AG04449 (cell line): ENCODE data around the gene SLC43A3.

Experiments used
- CTCF ChIA-PET: fragments of 350-600 bp; formaldehyde crosslinking; extraction: SDS; loops from one replicate; lab custom pipeline; 2021; ENCODE audit warnings: antibody characterized with exemption; lab: Yijun Ruan, JAX
- POLR2A ChIA-PET: fragments of 400-600, 350-600 bp; formaldehyde crosslinking; extraction: SDS; loops from one replicate; lab custom pipeline; 2020; ENCODE audit warnings: antibody characterized with exemption, inconsistent platforms; lab: Yijun Ruan, JAX
- DNase-seq: peaks from one replicate; pipeline ENCODE4 v3.0.0-alpha.2; 2010; ENCODE audit warnings: low read depth, low spot score
- H3K4me3 ChIP-seq: 2 replicates; pipeline ENCODE4 v1.5.1; 2011; ENCODE audit warnings: low read depth, mild to moderate bottlenecking, control low read depth, low read length
- CTCF ChIP-seq: IDR thresholded peaks from one replicate; pipeline ENCODE4 v1.5.1; 2011; ENCODE audit warnings: mild to moderate bottlenecking, moderate library complexity, low read length, control low read depth, inconsistent platforms; ENCODE audit not compliant: insufficient read depth; ENCODE audit errors: missing control alignments

SLC43A3 gene

GRCh38 chr11:57424137-57424791 is 2.7 kb downstream of the SLC43A3 start:
- ChIA-PET CTCF (interaction anchor here (1.0 to 2.3 kb wide), 4 partner anchors 77 to 175 kb away, joined by 3 to 6 read pairs (median 3); no protein-coding TSS in a partner anchor), POLR2A (no interaction called here)
- TF ChIP-seq CTCF, result no peak
- no peak for DNase-seq
- H3K4me3 ChIP-seq, result no peak overlapping the region

- POLR2A ChIA-PET, result no interaction called here
- CTCF ChIA-PET, result interaction anchor here (1.0 to 2.7 kb wide), 2 partner anchors 35 to 74 kb away, joined by 3 to 12 read pairs; no protein-coding TSS in a partner anchor
Observed at GRCh38 chr11:57422669-57423068, 4.3 kb downstream of the SLC43A3 start.

GRCh38 chr11:57421805-57422204 is 5.1 kb downstream of the SLC43A3 start:
- ChIA-PET CTCF (interaction anchor here (1.0 to 2.7 kb wide), 2 partner anchors 36 to 73 kb away, joined by 3 to 12 read pairs; no protein-coding TSS in a partner anchor), POLR2A (no interaction called here)
- no peak for TF ChIP-seq CTCF
- DNase-seq, result no peak
- no peak overlapping the region for H3K4me3 ChIP-seq

More at GRCh38 chr11:57422669-57423068, 4.3 kb downstream of the SLC43A3 start:
- TF ChIP-seq CTCF, result no peak
- DNase-seq, result no peak
- no peak overlapping the region for H3K4me3 ChIP-seq

- CTCF ChIA-PET, result interaction anchor here (2.7 kb wide), 1 partner anchor 37 kb away, joined by 12 read pairs; no protein-coding TSS in a partner anchor
- no peak for TF ChIP-seq CTCF
- POLR2A ChIA-PET, result no interaction called here
- no peak for DNase-seq
- no peak overlapping the region for H3K4me3 ChIP-seq
Observed at GRCh38 chr11:57421066-57421465, 5.9 kb downstream of the SLC43A3 start.

- no peak for DNase-seq
- TF ChIP-seq CTCF, result no peak
- ChIA-PET CTCF (no interaction called here), POLR2A (no interaction called here)
- H3K4me3 ChIP-seq, result no peak overlapping the region
Observed at GRCh38 chr11:57419146-57419545, 7.8 kb downstream of the SLC43A3 start.

GRCh38 chr11:57418131-57418530 is 8.8 kb downstream of the SLC43A3 start:
- ChIA-PET POLR2A (no interaction called here), CTCF (interaction anchor here (1.0 to 2.7 kb wide), 5 partner anchors 29 to 108 kb away, joined by 3 to 8 read pairs (median 4); no protein-coding TSS in a partner anchor)
- no peak for TF ChIP-seq CTCF
- no peak for DNase-seq
- no peak overlapping the region for H3K4me3 ChIP-seq
